Neuron (in vitro differentiated cells): Measurements from ENCODE around the gene SMNDC1.
A peak's percentile ranks its signal among the peaks of the same experiment; 100 is the strongest.
"Not testable (repeated sequence)": the region's sequence is repeated elsewhere in the genome, so short reads cannot be mapped to it uniquely, and the experiment has no call there.

Experiments
- H2AFZ ChIP-seq: one replicate; pipeline ENCODE4 v1.6.1; 2013; ENCODE audit warnings: low read depth, mild to moderate bottlenecking, inconsistent platforms, low read length, moderate library complexity
- H3K27me3 ChIP-seq: one replicate; pipeline ENCODE4 v1.6.1; 2013; ENCODE audit warnings: low read length; ENCODE audit not compliant: insufficient read depth
- H3K36me3 ChIP-seq: one replicate; pipeline ENCODE4 v1.6.1; 2013; ENCODE audit warnings: low read length; ENCODE audit not compliant: insufficient read depth
- H3K4me1 ChIP-seq: one replicate; pipeline ENCODE4 v1.6.1; 2013; ENCODE audit warnings: low read length; ENCODE audit not compliant: insufficient read depth
- H3K4me3 ChIP-seq: 2 replicates; pipeline ENCODE4 v1.5.1; 2013; ENCODE audit warnings: mild to moderate bottlenecking, low read length, moderate library complexity
- H3K9me3 ChIP-seq: one replicate; pipeline ENCODE4 v1.6.1; 2013; ENCODE audit warnings: low read length

Gene SMNDC1

GRCh38 chr10:110340122-110340521 is 35.4 kb upstream of the SMNDC1 start:
- H3K9me3 ChIP-seq = no peaks in the 10 kb centered on the region
- H2AFZ ChIP-seq = no peak overlapping the region
- peaks cover 12% of the 10 kb centered on the region for H3K27me3 ChIP-seq
- no peaks in the 10 kb centered on the region for H3K36me3 ChIP-seq
- H3K4me1 ChIP-seq = peaks cover 19% of the 10 kb centered on the region
- no peak overlapping the region for H3K4me3 ChIP-seq

GRCh38 chr10:110337906-110338305 is 33.2 kb upstream of the SMNDC1 start:
- H3K4me1 ChIP-seq = peaks cover 19% of the 10 kb centered on the region
- no peaks in the 10 kb centered on the region for H3K36me3 ChIP-seq
- H3K9me3 ChIP-seq = no peaks in the 10 kb centered on the region
- peaks cover 8% of the 10 kb centered on the region for H3K27me3 ChIP-seq
- H2AFZ ChIP-seq = no peak overlapping the region
- no peak overlapping the region for H3K4me3 ChIP-seq

DNA sequence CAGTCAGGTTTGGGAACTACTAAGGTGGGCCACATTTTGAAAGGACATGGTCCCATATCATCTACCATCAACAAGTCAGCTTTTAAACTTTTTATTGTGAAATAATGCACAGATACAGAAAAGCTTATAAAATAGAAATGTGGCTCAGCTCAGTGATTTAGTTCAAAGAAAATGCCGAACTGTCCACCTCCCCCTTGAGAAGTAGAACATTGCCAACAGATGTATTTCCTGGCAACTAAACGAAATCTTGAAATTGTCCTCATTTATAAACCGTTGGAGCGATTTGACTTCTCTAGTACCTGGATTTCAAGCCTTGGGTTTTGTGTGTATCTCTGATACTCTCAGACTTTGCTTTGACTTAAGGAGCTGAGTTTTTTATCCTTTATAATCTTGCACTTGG is 32.7 kb upstream of the SMNDC1 start:
- no peaks in the 10 kb centered on the region for H3K9me3 ChIP-seq
- no peak overlapping the region for H3K4me3 ChIP-seq
- peaks cover 5% of the 10 kb centered on the region for H3K27me3 ChIP-seq
- no peak overlapping the region for H2AFZ ChIP-seq
- H3K4me1 ChIP-seq = peaks cover 19% of the 10 kb centered on the region
- H3K36me3 ChIP-seq = no peaks in the 10 kb centered on the region

DNA sequence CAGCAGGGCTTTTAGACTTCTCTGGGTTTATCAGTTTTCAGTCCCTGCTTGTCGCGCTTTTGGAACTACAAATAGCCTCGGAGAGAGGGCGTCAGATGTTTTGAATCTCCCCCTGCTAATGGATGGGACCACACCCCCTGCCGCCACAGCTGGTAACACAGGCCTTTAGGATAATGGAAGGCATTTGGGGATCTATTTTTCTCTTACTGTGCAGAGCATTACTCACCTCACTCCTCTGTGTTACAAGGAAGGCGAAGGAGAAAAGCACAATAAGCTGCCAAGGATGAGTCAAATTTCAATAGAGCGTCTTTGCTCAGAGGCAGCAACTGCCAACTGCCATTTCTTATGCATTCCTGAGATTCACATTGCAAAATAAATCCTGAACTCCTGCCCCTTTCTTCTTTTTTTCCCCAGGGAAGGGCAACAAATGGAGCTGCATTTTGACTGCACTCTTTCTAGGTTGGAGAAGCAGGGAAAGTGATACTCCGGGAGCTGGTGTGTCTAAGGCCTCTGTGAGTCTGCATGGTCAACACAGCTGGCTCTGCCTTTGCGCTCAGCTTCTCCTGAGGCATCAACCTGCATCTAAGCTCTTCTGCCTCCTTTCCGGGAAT is 31.5 kb upstream of the SMNDC1 start:
- Histone ChIP-seq H3K27me3 (no peaks in the 10 kb centered on the region), H3K4me1 (peaks cover 19% of the 10 kb centered on the region), H3K9me3 (no peaks in the 10 kb centered on the region), H3K4me3 (peak overlapping the region; percentile 22), H3K36me3 (no peaks in the 10 kb centered on the region), H2AFZ (peak overlapping the region; percentile 75)

DNA sequence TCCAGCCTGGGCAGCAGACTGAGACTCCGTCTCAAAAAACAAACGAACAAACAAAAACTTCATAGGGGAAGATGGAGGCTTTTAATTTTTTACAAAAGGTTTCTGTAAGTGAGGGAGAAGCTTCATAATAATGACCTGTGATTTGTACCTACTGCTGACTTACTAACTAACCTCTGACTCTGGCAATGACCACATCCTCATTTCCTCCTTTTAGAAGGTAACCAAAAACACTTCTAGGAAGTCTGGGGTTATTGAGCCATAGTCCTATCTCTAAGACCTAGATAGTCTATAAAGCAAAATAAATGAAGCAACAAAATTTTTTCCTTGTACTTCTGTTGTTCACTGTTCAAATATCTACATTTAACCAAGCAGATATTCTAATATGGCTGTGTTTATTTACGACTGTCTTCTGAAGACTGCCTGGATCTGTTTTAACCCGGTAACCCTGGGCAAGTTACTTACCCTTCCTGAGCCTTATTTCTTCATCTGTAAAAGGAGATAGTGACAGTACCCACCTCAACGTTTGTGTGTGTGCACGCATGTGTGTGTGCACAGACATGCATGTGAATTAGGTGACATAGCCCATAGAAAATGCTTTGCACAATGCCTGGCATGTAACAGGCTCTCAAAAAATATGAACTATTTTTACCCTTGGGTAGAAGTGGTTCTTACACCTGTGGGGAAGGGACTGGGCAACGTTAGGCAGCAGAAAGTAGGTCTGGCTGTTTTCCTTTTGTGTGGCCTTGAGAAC is 30.8 kb upstream of the SMNDC1 start:
- H3K9me3 ChIP-seq = no peaks in the 10 kb centered on the region
- H3K36me3 ChIP-seq = no peaks in the 10 kb centered on the region
- H3K27me3 ChIP-seq = no peaks in the 10 kb centered on the region
- H3K4me3 ChIP-seq = peak overlapping the region; percentile 22
- H2AFZ ChIP-seq = peak overlapping the region; percentile 75
- peaks cover 19% of the 10 kb centered on the region for H3K4me1 ChIP-seq

DNA sequence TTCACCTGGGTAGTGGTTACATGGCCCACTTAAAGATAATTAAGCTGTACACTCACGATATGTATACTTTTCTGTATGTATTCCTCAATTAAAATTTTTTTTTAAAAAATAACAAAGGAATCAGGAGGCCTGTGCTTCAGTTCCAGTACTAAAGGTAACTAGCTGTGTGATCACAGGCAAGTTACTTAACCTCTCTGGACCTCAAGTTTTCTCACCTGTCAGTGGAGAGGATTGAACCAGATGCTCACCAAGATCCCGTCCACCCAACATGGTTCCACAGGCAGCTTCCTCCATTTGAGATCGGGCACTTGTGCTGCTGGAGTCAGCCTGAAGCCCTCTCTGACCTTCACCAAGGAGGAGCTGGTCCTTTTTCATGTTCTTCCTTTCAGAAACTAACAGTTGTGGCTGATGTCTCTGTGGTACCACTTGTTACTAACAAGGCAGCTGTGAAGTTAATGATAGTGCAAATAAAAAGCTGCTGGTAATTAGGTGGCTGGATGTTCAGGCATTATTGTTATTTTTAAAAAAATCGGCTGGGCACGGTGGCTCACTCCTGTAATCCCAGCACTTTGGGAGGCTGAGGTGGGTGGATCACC is 29.4 kb upstream of the SMNDC1 start:
- Histone ChIP-seq H3K9me3 (no peaks in the 10 kb centered on the region), H3K27me3 (no peaks in the 10 kb centered on the region), H2AFZ (no peak overlapping the region), H3K4me3 (no peak overlapping the region), H3K36me3 (no peaks in the 10 kb centered on the region), H3K4me1 (peaks cover 19% of the 10 kb centered on the region)

- not testable (repeated sequence) for H3K36me3 ChIP-seq, H2AFZ ChIP-seq, H3K27me3 ChIP-seq, H3K4me3 ChIP-seq, H3K9me3 ChIP-seq
- H3K4me1 ChIP-seq = peaks cover 10% of the 10 kb centered on the region
Measured at GRCh38 chr10:110331226-110331795, 26.6 kb upstream of the SMNDC1 start.

DNA sequence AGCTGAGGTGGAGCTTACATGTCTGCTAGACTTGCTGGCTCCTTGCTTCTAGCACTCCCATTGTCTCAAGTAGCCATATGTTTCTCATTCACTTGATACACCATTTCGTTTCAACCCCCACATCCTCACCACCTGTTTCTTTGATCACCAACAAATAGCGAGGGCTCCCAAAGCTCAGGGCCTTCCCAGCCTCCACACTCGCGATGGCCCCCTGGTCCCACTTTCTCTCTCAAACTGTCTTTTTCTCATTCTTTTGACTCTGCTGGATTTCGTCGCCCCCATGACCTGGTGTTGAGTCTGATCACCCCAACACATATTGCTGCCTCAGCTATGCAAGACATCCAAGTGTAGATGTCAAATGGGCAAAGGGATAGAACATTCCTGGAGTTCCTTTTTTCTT is 26.0 kb upstream of the SMNDC1 start:
- no peaks in the 10 kb centered on the region for H3K9me3 ChIP-seq
- no peaks in the 10 kb centered on the region for H3K27me3 ChIP-seq
- no peaks in the 10 kb centered on the region for H3K36me3 ChIP-seq
- H2AFZ ChIP-seq = no peak overlapping the region
- no peak overlapping the region for H3K4me3 ChIP-seq
- H3K4me1 ChIP-seq = peaks cover 4% of the 10 kb centered on the region

GRCh38 chr10:110327262-110327914 is 22.7 kb upstream of the SMNDC1 start:
- Histone ChIP-seq H3K4me1 (no peaks in the 10 kb centered on the region), H2AFZ (no peak overlapping the region), H3K27me3 (peaks cover 4% of the 10 kb centered on the region), H3K9me3 (no peaks in the 10 kb centered on the region), H3K36me3 (no peaks in the 10 kb centered on the region), H3K4me3 (no peak overlapping the region)

DNA sequence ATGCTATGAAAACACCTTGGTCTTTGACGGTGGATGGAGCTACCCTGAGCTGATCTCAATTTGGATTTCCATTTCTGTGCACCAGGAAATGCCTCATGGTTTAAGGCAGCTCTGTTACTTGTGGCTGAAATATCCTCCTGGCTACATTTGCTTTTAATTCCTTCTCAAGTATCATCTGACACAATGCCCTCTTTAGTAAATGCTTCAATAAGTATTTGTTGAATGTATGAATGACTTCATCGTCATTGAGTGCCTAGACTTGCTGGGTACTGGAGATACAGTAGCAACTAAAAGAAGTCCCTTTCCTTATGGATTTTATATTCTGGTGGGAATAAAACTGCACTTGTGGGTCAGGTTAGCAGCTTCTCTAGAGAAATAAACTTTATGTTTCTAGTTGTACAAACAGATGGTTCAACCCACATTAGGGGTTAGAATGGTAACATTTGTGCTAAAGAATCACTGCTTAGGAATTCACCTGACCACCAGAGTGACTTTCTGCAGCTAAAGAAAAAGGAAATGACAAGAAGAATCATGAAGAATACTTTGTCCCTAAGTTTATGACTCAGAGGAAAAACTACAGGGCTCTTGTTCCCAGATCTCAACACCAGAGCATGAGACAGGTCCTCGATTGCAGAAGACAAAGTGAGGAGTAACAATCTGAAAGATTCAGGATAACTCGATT is 21.8 kb upstream of the SMNDC1 start:
- no peak overlapping the region for H2AFZ ChIP-seq
- no peaks in the 10 kb centered on the region for H3K36me3 ChIP-seq
- no peaks in the 10 kb centered on the region for H3K9me3 ChIP-seq
- no peaks in the 10 kb centered on the region for H3K4me1 ChIP-seq
- peaks cover 4% of the 10 kb centered on the region for H3K27me3 ChIP-seq
- H3K4me3 ChIP-seq = no peak overlapping the region

- Histone ChIP-seq H3K9me3 (peaks cover 3% of the 10 kb centered on the region), H3K4me1 (no peaks in the 10 kb centered on the region), H3K4me3 (no peak overlapping the region), H3K27me3 (peaks cover 4% of the 10 kb centered on the region), H3K36me3 (no peaks in the 10 kb centered on the region), H2AFZ (no peak overlapping the region)
Measured at GRCh38 chr10:110324805-110325280, 20.1 kb upstream of the SMNDC1 start.

- Histone ChIP-seq H3K36me3 (no peaks in the 10 kb centered on the region), H3K4me1 (no peaks in the 10 kb centered on the region), H2AFZ (no peak overlapping the region), H3K4me3 (no peak overlapping the region), H3K9me3 (peaks cover 3% of the 10 kb centered on the region), H3K27me3 (peaks cover 4% of the 10 kb centered on the region)
Measured at GRCh38 chr10:110324201-110324804, 19.6 kb upstream of the SMNDC1 start.
